HepG2 (cell line): ENCODE data around the gene NALCN. TPM values are rescaled to one million over a fixed set of nuclear protein-coding genes. Genes with fewer than 3 reads are reported as not detected.

ENCODE experiments used
- ATAC-seq: fragments of 200-7000 bp; cut with Tn5 transposase; 3 replicates; pipeline ENCODE4 v1.9.1; 2020; ENCODE audit warnings: mild to moderate bottlenecking, moderate library complexity
- BruUV-seq: library from RNA; stranded (reverse); fragments of 400-500 nt; replicated peaks from 2 replicates; lab custom pipeline; 2021; lab: Mats Ljungman, UMichigan
- CTCF ChIA-PET: fragments of 300-600 bp; formaldehyde crosslinking; extraction: SDS; loops from one replicate; lab custom pipeline; 2021; ENCODE audit warnings: low total read pairs, inconsistent platforms, low intra/inter-chr PET ratio; lab: Yijun Ruan, JAX
- POLR2A ChIA-PET: fragments of 350-600 bp; sonication (Branson Sonifier 250); formaldehyde crosslinking; loops from one replicate; lab custom pipeline; 2020; ENCODE audit warnings: antibody characterized with exemption, inconsistent platforms; lab: Yijun Ruan, JAX
- DNase-seq: peaks from one replicate; pipeline ENCODE4 v3.0.0-alpha.2; 2015; ENCODE audit warnings: low spot score
- FAIRE-seq: peaks from 3 replicates; lab custom pipeline; 2011; peaks lifted over from hg19 to GRCh38; lab: Jason Lieb, UNC
- H2AFZ ChIP-seq: one replicate; pipeline ENCODE4 v1.6.1; 2011; ENCODE audit warnings: low read length, inconsistent platforms
- H3K27ac ChIP-seq: fragments of 300-600 bp; 3 replicates; pipeline ENCODE4 v1.8.0; 2011; ENCODE audit warnings: mixed run types, mild to moderate bottlenecking, mixed read lengths, low read length, inconsistent platforms; ENCODE audit not compliant: insufficient read depth; ENCODE audit errors: extremely low read length
- H3K27me3 ChIP-seq, 2 experiments: fragments of 200-600 bp in 1 of 2; 2 replicates in 1 of 2; 3 replicates in 1 of 2; pipeline versions ENCODE4 v1.6.0 to v1.8.0; 2011; ENCODE audit warnings: low read length in 2 of 2, mild to moderate bottlenecking in 2 of 2, moderate library complexity in 2 of 2, inconsistent platforms in 1 of 2; ENCODE audit not compliant: insufficient read depth in 2 of 2, control insufficient read depth in 1 of 2
- H3K36me3 ChIP-seq, 2 experiments: fragments of 200-600 bp in 1 of 2; replicated peaks in 1 of 2; 2 replicates in 1 of 2; 3 replicates in 1 of 2; pipeline versions ENCODE4 v1.5.1 to v1.8.0; 2011; ENCODE audit warnings: low read length in 2 of 2, inconsistent platforms in 1 of 2; ENCODE audit not compliant: insufficient read depth in 2 of 2, control insufficient read depth in 1 of 2
- H3K4me1 ChIP-seq: 2 replicates; pipeline ENCODE4 v1.5.1; 2012; ENCODE audit warnings: low read length, inconsistent platforms; ENCODE audit not compliant: insufficient read depth
- H3K4me2 ChIP-seq: 2 replicates; pipeline ENCODE4 v1.6.0; 2011; ENCODE audit warnings: low read depth, low read length, inconsistent platforms
- H3K4me3 ChIP-seq, 3 experiments: fragments of 200-600 bp in 1 of 3; sonication (generic), shearing (Covaris generic) in 1 of 3; replicated peaks in 1 of 3; 2 replicates each; pipeline ENCODE4 v1.5.1; 2011 to 2016; ENCODE audit warnings: low read length in 3 of 3, inconsistent platforms in 2 of 3, low read depth in 2 of 3, mild to moderate bottlenecking in 2 of 3, control low read depth in 1 of 3, mixed read lengths in 1 of 3; ENCODE audit not compliant: insufficient read depth in 1 of 3
- H3K79me2 ChIP-seq: one replicate; pipeline ENCODE4 v1.6.1; 2011; ENCODE audit warnings: low read length, inconsistent platforms; ENCODE audit not compliant: insufficient read depth
- H3K9ac ChIP-seq: 2 replicates; pipeline ENCODE4 v1.6.0; 2011; ENCODE audit warnings: mild to moderate bottlenecking, low read depth, low read length, inconsistent platforms; ENCODE audit not compliant: insufficient read depth
- H3K9me3 ChIP-seq: 2 replicates; pipeline ENCODE4 v1.5.1; 2012; ENCODE audit warnings: mild to moderate bottlenecking, low read length
- H4K20me1 ChIP-seq: 2 replicates; pipeline ENCODE4 v1.6.0; 2011; ENCODE audit warnings: inconsistent platforms, mild to moderate bottlenecking, low read length, moderate library complexity; ENCODE audit not compliant: insufficient read depth
- HOXD1 ChIP-seq: sonication (generic); formaldehyde crosslinking; IDR thresholded peaks from 2 replicates; pipeline ENCODE4 v1.5.0; 2020; ENCODE audit warnings: missing genetic modification reagents
- THYN1 ChIP-seq: sonication (generic); formaldehyde crosslinking; IDR thresholded peaks from 2 replicates; pipeline ENCODE4 v1.8.1; 2023; ENCODE audit warnings: low read depth, mild to moderate bottlenecking, moderate library complexity, missing genetic modification reagents, borderline replicate concordance
- ZFP36L1 ChIP-seq: sonication (generic); formaldehyde crosslinking; IDR thresholded peaks from 2 replicates; pipeline ENCODE4 v1.8.0; 2022; ENCODE audit warnings: mild to moderate bottlenecking, missing genetic modification reagents, moderate library complexity
- ZNF121 ChIP-seq: sonication (generic); formaldehyde crosslinking; IDR thresholded peaks from 2 replicates; pipeline ENCODE4 v1.5.0; 2020; ENCODE audit warnings: mild to moderate bottlenecking, missing genetic modification reagents
- ZNF33A ChIP-seq: sonication (generic); formaldehyde crosslinking; IDR thresholded peaks from 2 replicates; pipeline ENCODE4 v1.5.1; 2020; ENCODE audit warnings: missing genetic modification reagents, mild to moderate bottlenecking, moderate library complexity, borderline replicate concordance
- ZNF503 ChIP-seq: sonication (generic); formaldehyde crosslinking; IDR thresholded peaks from 2 replicates; pipeline ENCODE4 v1.4.0; 2020; ENCODE audit warnings: missing genetic modification reagents
- ZNF670 ChIP-seq: sonication (generic); formaldehyde crosslinking; IDR thresholded peaks from 2 replicates; pipeline ENCODE4 v1.8.0; 2022; ENCODE audit warnings: mild to moderate bottlenecking, missing genetic modification reagents, borderline replicate concordance
- WGBS: methylation state at CpG from one replicate; pipeline ENCODE4 v1.1.6; 2017; ENCODE audit warnings: low lambda C conversion rate; 5-methylcytosine and 5-hydroxymethylcytosine counted together
- in situ Hi-C: cut with HindIII; loops from 2 replicates; pipeline ENCODE4 v1.10.0; 2017; ENCODE audit warnings: low pct_unique_long_range_greater_than_20kb; ENCODE audit not compliant: extremely low pct_ligation_motif_present
- intact Hi-C: fragments of 100-400 bp; cut with micrococcal nuclease; formaldehyde crosslinking; loops from one replicate; pipeline ENCODE4 v1.10.0; 2022; ENCODE audit not compliant: unreplicated experiment
- polyA plus RNA-seq, 8 experiments: library from polyadenylated mRNA; depleted of rRNA in 3 of 8; stranded (reverse) in 7 of 8; unstranded in 1 of 8; fragments of >200 nt; fragmentation: Illumina TruSeq in 4 of 8; extraction: Trizol in 4 of 8; gene quantifications; 2 replicates each; pipeline versions ENCODE4 v1.2.1 to v1.2.3, GENCODE V29; 2011 to 2016; ENCODE audit warnings: low read depth in 4 of 8, missing spikeins in 1 of 8, mixed read lengths in 1 of 8; ENCODE audit not compliant: insufficient read depth in 1 of 8
- total RNA-seq, 5 experiments: library from RNA; depleted of rRNA; stranded (reverse); fragments of >200 nt; fragmentation: Illumina TruSeq; extraction: Trizol; gene quantifications; 2 replicates each; pipeline ENCODE4 v1.2.3, GENCODE V29; 2016; ENCODE audit warnings: low read depth in 1 of 5
- TF ChIP-seq, protein P1 (sequence below): sonication (generic); formaldehyde crosslinking; IDR thresholded peaks from 2 replicates; pipeline ENCODE4 v1.8.1; 2022; ENCODE audit warnings: mild to moderate bottlenecking, missing genetic modification reagents
- TF ChIP-seq, protein P2 (sequence below), 2 experiments: sonication (generic) in 1 of 2; formaldehyde crosslinking in 1 of 2; IDR thresholded peaks; 2 replicates each; pipeline versions ENCODE4 v1.6.1 to v1.9.0; 2014 to 2022; ENCODE audit warnings: antibody characterized with exemption in 1 of 2, borderline replicate concordance in 1 of 2, inconsistent platforms in 1 of 2, low read depth in 1 of 2, missing genetic modification reagents in 1 of 2
- TF ChIP-seq, protein P3 (sequence below): sonication (generic); formaldehyde crosslinking; IDR thresholded peaks from 2 replicates; pipeline ENCODE4 v1.8.0; 2022; ENCODE audit warnings: mild to moderate bottlenecking, missing genetic modification reagents; ENCODE audit not compliant: insufficient replicate concordance

Gene NALCN
- total and polyA plus RNA-seq, 2 of the 13 experiments (the other 11 are each of a cell fraction or from before 2014, with no cell fraction given): not detected

DNA sequence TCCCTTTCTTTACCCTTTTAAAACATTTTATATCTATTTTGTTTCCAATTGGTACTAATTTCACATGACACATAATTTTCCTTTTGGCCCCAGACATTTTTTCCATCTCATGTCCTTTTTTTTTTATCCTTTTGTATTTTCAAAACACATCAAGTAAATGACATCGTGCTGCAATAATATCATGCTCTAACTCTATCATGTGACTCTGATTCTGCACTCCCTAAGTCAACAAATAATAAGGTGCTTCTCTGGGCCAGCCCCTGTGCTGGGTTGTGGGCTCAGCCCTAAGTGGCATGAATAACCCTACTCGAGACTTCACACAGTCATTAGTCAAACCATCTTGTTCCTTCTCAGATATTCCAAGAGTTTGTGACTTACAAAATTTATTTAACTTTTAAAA lies 21.7 kb downstream of the NALCN start:
- Histone ChIP-seq H3K27ac (no peak overlapping the region), H3K36me3 (no peaks in the 10 kb centered on the region), H4K20me1 (no peaks in the 10 kb centered on the region), H3K9ac (no peak overlapping the region), H3K79me2 (no peaks in the 10 kb centered on the region), H3K4me1 (no peaks in the 10 kb centered on the region), H3K9me3 (no peaks in the 10 kb centered on the region), H3K4me3 (no peak overlapping the region), H3K4me2 (no peak overlapping the region), H2AFZ (no peak overlapping the region), H3K27me3 (no peaks in the 10 kb centered on the region)
- POLR2A ChIA-PET: no interaction called here
- WGBS: 3% methylated on average over 2 of the region's 2 CpGs
- CTCF ChIA-PET: no interaction called here
- ATAC-seq (no peak), DNase-seq (no peak), FAIRE-seq (no peak)
- no peak for TF ChIP-seq THYN1
- no peak for TF ChIP-seq ZNF503 (CRISPR knock-in tag)
- no peak for TF ChIP-seq ZFP36L1
- TF ChIP-seq, protein P1, sequence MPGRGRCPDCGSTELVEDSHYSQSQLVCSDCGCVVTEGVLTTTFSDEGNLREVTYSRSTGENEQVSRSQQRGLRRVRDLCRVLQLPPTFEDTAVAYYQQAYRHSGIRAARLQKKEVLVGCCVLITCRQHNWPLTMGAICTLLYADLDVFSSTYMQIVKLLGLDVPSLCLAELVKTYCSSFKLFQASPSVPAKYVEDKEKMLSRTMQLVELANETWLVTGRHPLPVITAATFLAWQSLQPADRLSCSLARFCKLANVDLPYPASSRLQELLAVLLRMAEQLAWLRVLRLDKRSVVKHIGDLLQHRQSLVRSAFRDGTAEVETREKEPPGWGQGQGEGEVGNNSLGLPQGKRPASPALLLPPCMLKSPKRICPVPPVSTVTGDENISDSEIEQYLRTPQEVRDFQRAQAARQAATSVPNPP (CRISPR knock-in tag): no peak
- no peak for TF ChIP-seq ZNF121 (CRISPR knock-in tag)
- no peak for TF ChIP-seq ZNF670
- TF ChIP-seq ZNF33A: no peak
- TF ChIP-seq, protein P2, sequence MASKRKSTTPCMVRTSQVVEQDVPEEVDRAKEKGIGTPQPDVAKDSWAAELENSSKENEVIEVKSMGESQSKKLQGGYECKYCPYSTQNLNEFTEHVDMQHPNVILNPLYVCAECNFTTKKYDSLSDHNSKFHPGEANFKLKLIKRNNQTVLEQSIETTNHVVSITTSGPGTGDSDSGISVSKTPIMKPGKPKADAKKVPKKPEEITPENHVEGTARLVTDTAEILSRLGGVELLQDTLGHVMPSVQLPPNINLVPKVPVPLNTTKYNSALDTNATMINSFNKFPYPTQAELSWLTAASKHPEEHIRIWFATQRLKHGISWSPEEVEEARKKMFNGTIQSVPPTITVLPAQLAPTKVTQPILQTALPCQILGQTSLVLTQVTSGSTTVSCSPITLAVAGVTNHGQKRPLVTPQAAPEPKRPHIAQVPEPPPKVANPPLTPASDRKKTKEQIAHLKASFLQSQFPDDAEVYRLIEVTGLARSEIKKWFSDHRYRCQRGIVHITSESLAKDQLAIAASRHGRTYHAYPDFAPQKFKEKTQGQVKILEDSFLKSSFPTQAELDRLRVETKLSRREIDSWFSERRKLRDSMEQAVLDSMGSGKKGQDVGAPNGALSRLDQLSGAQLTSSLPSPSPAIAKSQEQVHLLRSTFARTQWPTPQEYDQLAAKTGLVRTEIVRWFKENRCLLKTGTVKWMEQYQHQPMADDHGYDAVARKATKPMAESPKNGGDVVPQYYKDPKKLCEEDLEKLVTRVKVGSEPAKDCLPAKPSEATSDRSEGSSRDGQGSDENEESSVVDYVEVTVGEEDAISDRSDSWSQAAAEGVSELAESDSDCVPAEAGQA (IDR thresholded peaks at IDR 0.05; ENCODE audit: low read depth): no peak
- TF ChIP-seq, protein P2 (CRISPR knock-in tag; IDR thresholded peaks at IDR 0.05; ENCODE audit: borderline replicate concordance): no peak
- no peak for TF ChIP-seq HOXD1 (CRISPR knock-in tag)
- TF ChIP-seq, protein P3, sequence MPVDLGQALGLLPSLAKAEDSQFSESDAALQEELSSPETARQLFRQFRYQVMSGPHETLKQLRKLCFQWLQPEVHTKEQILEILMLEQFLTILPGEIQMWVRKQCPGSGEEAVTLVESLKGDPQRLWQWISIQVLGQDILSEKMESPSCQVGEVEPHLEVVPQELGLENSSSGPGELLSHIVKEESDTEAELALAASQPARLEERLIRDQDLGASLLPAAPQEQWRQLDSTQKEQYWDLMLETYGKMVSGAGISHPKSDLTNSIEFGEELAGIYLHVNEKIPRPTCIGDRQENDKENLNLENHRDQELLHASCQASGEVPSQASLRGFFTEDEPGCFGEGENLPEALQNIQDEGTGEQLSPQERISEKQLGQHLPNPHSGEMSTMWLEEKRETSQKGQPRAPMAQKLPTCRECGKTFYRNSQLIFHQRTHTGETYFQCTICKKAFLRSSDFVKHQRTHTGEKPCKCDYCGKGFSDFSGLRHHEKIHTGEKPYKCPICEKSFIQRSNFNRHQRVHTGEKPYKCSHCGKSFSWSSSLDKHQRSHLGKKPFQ (CRISPR knock-in tag): no peak
- in situ Hi-C loops (no loop called here), intact Hi-C loops (no loop called here)
- no TSS peak for BruUV-seq
